Cortex of kidney (tissue), 1 donor: Measurements from ENCODE around the gene CYP2A7.
"Not testable (repeated sequence)": the region's sequence is repeated elsewhere in the genome, so short reads cannot be mapped to it uniquely, and the experiment has no call there.

Experiments
- DNase-seq: peaks from one replicate; lab custom pipeline; 2025; lab: John Stamatoyannopoulos, UW

CYP2A7 gene

GRCh38 chr19:40842012-40842411 lies 40.0 kb downstream of the CYP2A7 start:
- DNase-seq = not testable (repeated sequence)

- not testable (repeated sequence) for DNase-seq
Measured at GRCh38 chr19:40838477-40838876, 43.6 kb downstream of the CYP2A7 start.

- DNase-seq = no peak
Measured at GRCh38 chr19:40836754-40837429, 45.1 kb downstream of the CYP2A7 start.

GRCh38 chr19:40833728-40834533 lies 48.1 kb downstream of the CYP2A7 start:
- not testable (repeated sequence) for DNase-seq

- DNase-seq = not testable (repeated sequence)
Measured at GRCh38 chr19:40832431-40832790, 49.6 kb downstream of the CYP2A7 start.

GRCh38 chr19:40831502-40832430 lies 50.3 kb downstream of the CYP2A7 start:
- DNase-seq = no peak

GRCh38 chr19:40830741-40831140 lies 51.3 kb downstream of the CYP2A7 start:
- DNase-seq = not testable (repeated sequence)

- DNase-seq = no peak
Measured at GRCh38 chr19:40829205-40829604, 52.8 kb downstream of the CYP2A7 start.

- no peak for DNase-seq
Measured at GRCh38 chr19:40827386-40828247, 54.4 kb downstream of the CYP2A7 start.

GRCh38 chr19:40826699-40827385 lies 55.2 kb downstream of the CYP2A7 start:
- DNase-seq = not testable (repeated sequence)

- DNase-seq = not testable (repeated sequence)
Measured at GRCh38 chr19:40826312-40826698, 55.7 kb downstream of the CYP2A7 start.

GRCh38 chr19:40825460-40826095 lies 56.5 kb downstream of the CYP2A7 start:
- not testable (repeated sequence) for DNase-seq
